Subcutaneous adipose tissue (tissue), 4 donors: ENCODE data around the gene HSPA12B. TPM values are rescaled to one million over a fixed set of nuclear protein-coding genes. Genes with fewer than 3 reads are reported as not detected.

Source experiments
- CTCF ChIP-seq: fragments of 450-650 bp; IDR thresholded peaks from one replicate; pipeline ENCODE4 v1.5.1; 2016; ENCODE audit warnings: low read depth, mild to moderate bottlenecking, control low read depth, antibody characterized with exemption, moderate library complexity
- total RNA-seq, 4 donors: library from RNA; depleted of rRNA; stranded (reverse); fragments of >200 nt; gene quantifications; one replicate each; pipeline ENCODE4 v1.1.0, GENCODE V29; 2016

HSPA12B gene
- total RNA-seq, 4 donors from 2014 or later = 8.0 to 33.7 (median 8.6) TPM

DNA sequence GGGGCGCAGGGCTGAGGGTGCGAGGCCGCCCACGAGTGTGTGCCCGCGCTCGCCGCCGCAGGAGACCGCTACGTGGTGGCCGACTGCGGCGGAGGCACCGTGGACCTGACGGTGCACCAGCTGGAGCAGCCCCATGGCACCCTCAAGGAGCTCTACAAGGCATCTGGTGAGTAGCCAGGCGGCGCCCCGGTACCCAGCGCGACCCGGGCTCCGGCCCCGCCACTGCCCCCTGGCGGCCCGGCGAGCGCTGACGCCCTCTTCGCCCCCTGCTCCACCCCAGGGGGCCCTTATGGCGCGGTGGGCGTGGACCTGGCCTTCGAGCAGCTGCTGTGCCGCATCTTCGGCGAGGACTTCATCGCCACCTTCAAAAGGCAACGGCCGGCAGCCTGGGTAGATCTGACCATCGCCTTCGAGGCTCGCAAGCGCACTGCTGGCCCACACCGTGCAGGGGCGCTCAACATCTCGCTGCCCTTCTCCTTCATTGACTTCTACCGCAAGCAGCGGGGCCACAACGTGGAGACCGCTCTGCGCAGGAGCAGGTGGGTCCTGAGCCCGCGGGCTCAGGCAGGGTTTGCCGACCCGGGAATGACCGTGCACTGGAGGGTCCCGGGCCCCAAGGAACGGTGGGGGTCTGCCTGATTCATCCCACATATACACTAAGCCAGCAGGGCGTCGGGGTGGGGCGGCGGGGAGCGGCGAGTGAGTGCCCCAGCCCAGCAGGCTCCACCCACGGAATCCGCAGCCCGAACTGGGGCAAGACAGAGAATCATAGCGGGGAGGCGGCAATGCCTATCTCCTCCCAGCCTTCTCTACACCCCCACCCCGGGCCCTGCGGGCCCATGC lies 17.4 kb downstream of the HSPA12B start:
- no peak for TF ChIP-seq CTCF

GRCh38 chr20:3751305-3751674 lies 18.8 kb downstream of the HSPA12B start:
- TF ChIP-seq CTCF = no peak

DNA sequence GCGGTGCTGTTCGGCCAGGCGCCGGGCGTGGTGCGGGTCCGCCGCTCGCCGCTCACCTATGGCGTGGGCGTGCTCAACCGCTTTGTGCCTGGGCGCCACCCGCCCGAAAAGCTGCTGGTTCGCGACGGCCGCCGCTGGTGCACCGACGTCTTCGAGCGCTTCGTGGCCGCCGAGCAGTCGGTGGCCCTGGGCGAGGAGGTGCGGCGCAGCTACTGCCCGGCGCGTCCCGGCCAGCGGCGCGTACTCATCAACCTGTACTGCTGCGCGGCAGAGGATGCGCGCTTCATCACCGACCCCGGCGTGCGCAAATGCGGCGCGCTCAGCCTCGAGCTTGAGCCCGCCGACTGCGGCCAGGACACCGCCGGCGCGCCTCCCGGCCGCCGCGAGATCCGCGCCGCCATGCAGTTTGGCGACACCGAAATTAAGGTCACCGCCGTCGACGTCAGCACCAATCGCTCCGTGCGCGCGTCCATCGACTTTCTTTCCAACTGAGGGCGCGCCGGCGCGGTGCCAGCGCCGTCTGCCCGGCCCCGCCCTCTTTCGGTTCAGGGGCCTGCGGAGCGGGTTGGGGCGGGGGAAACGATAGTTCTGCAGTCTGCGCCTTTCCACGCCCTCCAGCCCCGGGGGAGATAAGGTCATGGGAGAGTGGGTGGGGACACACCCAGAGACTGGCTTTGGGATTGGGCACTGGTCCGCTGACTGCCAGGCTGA lies 19.3 kb downstream of the HSPA12B start:
- no peak for TF ChIP-seq CTCF

DNA sequence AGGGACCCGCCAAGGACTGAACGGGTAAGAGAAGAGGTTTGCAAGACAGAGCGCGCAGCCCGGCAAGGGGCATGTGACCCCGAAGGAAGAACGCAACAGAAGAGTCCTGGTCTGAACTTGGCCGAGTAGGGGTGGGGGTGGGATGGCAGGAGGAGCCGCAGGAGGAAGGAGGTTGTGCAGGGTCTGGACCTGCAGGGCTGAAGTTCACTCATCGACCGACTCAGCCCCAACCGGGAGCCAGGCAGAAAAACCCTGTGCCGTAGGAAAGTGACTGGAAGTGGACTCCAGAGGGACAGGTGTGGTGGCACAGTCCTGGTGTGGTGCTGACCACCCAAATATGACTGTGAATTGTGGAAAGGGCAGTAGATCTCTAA lies 19.9 kb downstream of the HSPA12B start:
- no peak for TF ChIP-seq CTCF

GRCh38 chr20:3753098-3753497 lies 20.6 kb downstream of the HSPA12B start:
- no peak for TF ChIP-seq CTCF

GRCh38 chr20:3753501-3754275 lies 21.2 kb downstream of the HSPA12B start:
- TF ChIP-seq CTCF = no peak

- no peak for TF ChIP-seq CTCF
Observed at GRCh38 chr20:3754276-3754630, 21.8 kb downstream of the HSPA12B start.
